Neural crest cell (in vitro differentiated cells): ENCODE results near the gene NMNAT2. TPM values are rescaled to one million over a fixed set of nuclear protein-coding genes. Genes with fewer than 3 reads are reported as not detected.

Source experiments
- DNase-seq: peaks from one replicate; pipeline ENCODE4 v3.0.0; 2021; ENCODE audit warnings: low read depth, mixed read lengths, low spot score
- H3K27ac Mint-ChIP-seq: one replicate; pipeline ENCODE4 v1.8.0; 2021; ENCODE audit warnings: mild to moderate bottlenecking, mixed read lengths; ENCODE audit not compliant: unreplicated experiment
- H3K27me3 Mint-ChIP-seq: 2 replicates; pipeline ENCODE4 v1.8.0; 2021; ENCODE audit warnings: low read depth, mild to moderate bottlenecking, mixed read lengths
- H3K36me3 Mint-ChIP-seq: 2 replicates; pipeline ENCODE4 v1.8.0; 2021; ENCODE audit warnings: low read depth, mild to moderate bottlenecking, mixed read lengths
- H3K4me1 Mint-ChIP-seq: 2 replicates; pipeline ENCODE4 v1.8.0; 2021; ENCODE audit warnings: mixed read lengths
- H3K4me3 Mint-ChIP-seq: one replicate; pipeline ENCODE4 v1.8.0; 2021; ENCODE audit warnings: mild to moderate bottlenecking, mixed read lengths
- H3K9me3 Mint-ChIP-seq: 2 replicates; pipeline ENCODE4 v1.8.0; 2021; ENCODE audit warnings: mixed read lengths
- total RNA-seq: library from RNA; stranded (reverse); gene quantifications from 2 replicates; pipeline ENCODE4 v1.2.1, GENCODE V29; 2021
- TF ChIP-seq, protein P1 (sequence below): fragments of 200-600 bp; sonication (generic); conservative IDR thresholded peaks from 2 replicates; pipeline ENCODE4 v1.5.0; 2021; ENCODE audit warnings: antibody characterized with exemption, mild to moderate bottlenecking

The NMNAT2 gene
- total RNA-seq, 1 donor from 2014 or later, result 4.5 TPM

GRCh38 chr1:183368213-183369108, 49.7 kb downstream of the NMNAT2 start:
- Mint-ChIP-seq H3K27ac (no peak overlapping the region), H3K4me1 (peaks cover 24% of the 10 kb centered on the region), H3K36me3 (no peaks in the 10 kb centered on the region), H3K27me3 (no peaks in the 10 kb centered on the region), H3K9me3 (no peaks in the 10 kb centered on the region), H3K4me3 (no peak overlapping the region)
- DNase-seq, result peak; percentile 9
- TF ChIP-seq, protein P1, sequence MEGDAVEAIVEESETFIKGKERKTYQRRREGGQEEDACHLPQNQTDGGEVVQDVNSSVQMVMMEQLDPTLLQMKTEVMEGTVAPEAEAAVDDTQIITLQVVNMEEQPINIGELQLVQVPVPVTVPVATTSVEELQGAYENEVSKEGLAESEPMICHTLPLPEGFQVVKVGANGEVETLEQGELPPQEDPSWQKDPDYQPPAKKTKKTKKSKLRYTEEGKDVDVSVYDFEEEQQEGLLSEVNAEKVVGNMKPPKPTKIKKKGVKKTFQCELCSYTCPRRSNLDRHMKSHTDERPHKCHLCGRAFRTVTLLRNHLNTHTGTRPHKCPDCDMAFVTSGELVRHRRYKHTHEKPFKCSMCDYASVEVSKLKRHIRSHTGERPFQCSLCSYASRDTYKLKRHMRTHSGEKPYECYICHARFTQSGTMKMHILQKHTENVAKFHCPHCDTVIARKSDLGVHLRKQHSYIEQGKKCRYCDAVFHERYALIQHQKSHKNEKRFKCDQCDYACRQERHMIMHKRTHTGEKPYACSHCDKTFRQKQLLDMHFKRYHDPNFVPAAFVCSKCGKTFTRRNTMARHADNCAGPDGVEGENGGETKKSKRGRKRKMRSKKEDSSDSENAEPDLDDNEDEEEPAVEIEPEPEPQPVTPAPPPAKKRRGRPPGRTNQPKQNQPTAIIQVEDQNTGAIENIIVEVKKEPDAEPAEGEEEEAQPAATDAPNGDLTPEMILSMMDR, result no peak

- TF ChIP-seq, protein P1, result no peak
- Mint-ChIP-seq H3K27me3 (no peaks in the 10 kb centered on the region), H3K27ac (no peak overlapping the region), H3K4me1 (peaks cover 28% of the 10 kb centered on the region), H3K9me3 (no peaks in the 10 kb centered on the region), H3K4me3 (no peak overlapping the region), H3K36me3 (no peaks in the 10 kb centered on the region)
- DNase-seq, result no peak
These were observed 52.1 kb downstream of the NMNAT2 start for GRCh38 chr1:183366116-183366515.

DNA sequence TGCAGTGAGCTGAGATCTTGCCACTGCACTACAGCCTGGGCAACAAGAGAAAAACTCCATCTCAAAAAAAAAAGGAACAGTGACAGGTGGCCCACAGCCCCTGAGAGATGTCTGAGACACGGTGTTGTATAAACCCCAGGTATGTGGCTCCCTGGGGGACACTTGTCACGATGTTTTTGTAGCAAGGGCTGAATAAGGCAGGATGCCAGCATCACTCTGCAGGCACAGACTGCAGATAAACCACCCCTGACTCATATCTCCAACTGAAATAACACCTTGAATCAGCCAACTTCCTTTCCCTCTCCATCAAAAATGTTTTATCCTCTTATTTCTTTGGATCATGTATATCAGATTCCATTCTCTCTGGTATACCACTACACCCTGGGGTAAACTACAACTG, 52.5 kb downstream of the NMNAT2 start:
- Mint-ChIP-seq H3K36me3 (no peaks in the 10 kb centered on the region), H3K4me3 (no peak overlapping the region), H3K4me1 (peaks cover 28% of the 10 kb centered on the region), H3K27me3 (no peaks in the 10 kb centered on the region), H3K9me3 (no peaks in the 10 kb centered on the region), H3K27ac (no peak overlapping the region)
- no peak for DNase-seq
- TF ChIP-seq, protein P1, result no peak

- peaks cover 24% of the 10 kb centered on the region for H3K4me1 Mint-ChIP-seq
- no peaks in the 10 kb centered on the region for H3K36me3 Mint-ChIP-seq
These were observed 53.1 kb downstream of the NMNAT2 start for GRCh38 chr1:183365093-183365492.

GRCh38 chr1:183363972-183364371, 54.2 kb downstream of the NMNAT2 start:
- Mint-ChIP-seq H3K27ac (no peak overlapping the region), H3K27me3 (no peaks in the 10 kb centered on the region), H3K4me3 (no peak overlapping the region), H3K4me1 (peaks cover 19% of the 10 kb centered on the region), H3K9me3 (no peaks in the 10 kb centered on the region), H3K36me3 (no peaks in the 10 kb centered on the region)
- DNase-seq, result no peak
- TF ChIP-seq, protein P1, result no peak

More at GRCh38 chr1:183365093-183365492, 53.1 kb downstream of the NMNAT2 start:
- no peak overlapping the region for H3K27ac Mint-ChIP-seq
- H3K4me3 Mint-ChIP-seq, result no peak overlapping the region
- no peaks in the 10 kb centered on the region for H3K9me3 Mint-ChIP-seq
- no peak for DNase-seq
- H3K27me3 Mint-ChIP-seq, result no peaks in the 10 kb centered on the region
- TF ChIP-seq, protein P1, result no peak
